HT-29 (cell line): ENCODE results near the gene GEMIN2. TPM values are rescaled to one million over a fixed set of nuclear protein-coding genes. Genes with fewer than 3 reads are reported as not detected.
"Not testable (repeated sequence)": the region's sequence is repeated elsewhere in the genome, so short reads cannot be mapped to it uniquely, and the experiment has no call there.

ENCODE experiments used
- DNase-seq: peaks from one replicate; pipeline ENCODE4 v3.0.0-alpha.2; 2015; ENCODE audit warnings: low spot score
- total RNA-seq: library from RNA; depleted of rRNA; stranded (reverse); fragments of >200 nt; shearing (Covaris generic); gene quantifications from 2 replicates; pipeline ENCODE4 v1.2.3, GENCODE V29; 2014; rRNA removed

The GEMIN2 gene
- total RNA-seq = 10.3 and 15.7 TPM in 2 replicates

GRCh38 chr14:39114073-39114838 is at the start of gene GEMIN2:
Gene GEMIN2, plus strand, starts transcription at chr14:39114323. Its CDS starts 16 bp downstream, at chr14:39114339.
- DNase-seq = peak; percentile 94

GRCh38 chr14:39069169-39069805 is 44.8 kb upstream of the GEMIN2 start:
- DNase-seq = not testable (repeated sequence)

GRCh38 chr14:39069923-39070322 is 44.2 kb upstream of the GEMIN2 start:
- DNase-seq = no peak

- no peak for DNase-seq
These were observed 43.0 kb upstream of the GEMIN2 start for GRCh38 chr14:39071096-39071495.

GRCh38 chr14:39080886-39081285 is 33.2 kb upstream of the GEMIN2 start:
- no peak for DNase-seq

GRCh38 chr14:39083127-39083526 is 31.0 kb upstream of the GEMIN2 start:
- no peak for DNase-seq

GRCh38 chr14:39085933-39086332 is 28.2 kb upstream of the GEMIN2 start:
- no peak for DNase-seq

- DNase-seq = no peak
These were observed 26.6 kb upstream of the GEMIN2 start for GRCh38 chr14:39087493-39087892.

GRCh38 chr14:39090548-39091111 is 23.5 kb upstream of the GEMIN2 start:
- DNase-seq = no peak

- DNase-seq = no peak
These were observed 22.4 kb upstream of the GEMIN2 start for GRCh38 chr14:39091716-39092115.

- DNase-seq = no peak
These were observed 19.6 kb upstream of the GEMIN2 start for GRCh38 chr14:39094515-39094914.

- DNase-seq = no peak
These were observed 17.0 kb upstream of the GEMIN2 start for GRCh38 chr14:39097159-39097558.

GRCh38 chr14:39099215-39099614 is 14.9 kb upstream of the GEMIN2 start:
- DNase-seq = not testable (repeated sequence)

GRCh38 chr14:39099748-39100147 is 14.4 kb upstream of the GEMIN2 start:
- DNase-seq = no peak

- peak; percentile 73 for DNase-seq
These were observed 11.7 kb upstream of the GEMIN2 start for GRCh38 chr14:39102265-39102968.

GRCh38 chr14:39102969-39103957 is 10.9 kb upstream of the GEMIN2 start, which contains the start of gene SEC23A:
Gene SEC23A, minus strand, starts transcription at chr14:39103235. Its CDS starts 7,117 bp downstream, at chr14:39096118.
- peak; percentile 72 for DNase-seq

- DNase-seq = not testable (repeated sequence)
These were observed 9.9 kb upstream of the GEMIN2 start for GRCh38 chr14:39104078-39104801.

- DNase-seq = peak; percentile 69
These were observed 6.5 kb upstream of the GEMIN2 start for GRCh38 chr14:39107591-39107996.

- no peak for DNase-seq
These were observed 5.3 kb upstream of the GEMIN2 start for GRCh38 chr14:39108791-39109190.
